Metanephros (tissue), 1 donor: Measurements from ENCODE around the gene CCT6B. TPM values are rescaled to one million over a fixed set of nuclear protein-coding genes. Genes with fewer than 3 reads are reported as not detected.

Experiments used
- total RNA-seq: library from RNA; depleted of rRNA; stranded (reverse); fragments of >200 nt; gene quantifications from one replicate; pipeline ENCODE4 v1.2.3, GENCODE V29; 2014

Gene CCT6B
- total RNA-seq, result 2.3 TPM

GRCh38 chr17:34961093-34961911, at the start of gene CCT6B, which contains the start of gene ZNF830:
Gene CCT6B (minus strand): TSS chr17:34961460. CDS start chr17:34961393, 67 bp downstream.
Gene ZNF830 (plus strand): TSS chr17:34961540. CDS start chr17:34961567, 27 bp downstream.

DNA sequence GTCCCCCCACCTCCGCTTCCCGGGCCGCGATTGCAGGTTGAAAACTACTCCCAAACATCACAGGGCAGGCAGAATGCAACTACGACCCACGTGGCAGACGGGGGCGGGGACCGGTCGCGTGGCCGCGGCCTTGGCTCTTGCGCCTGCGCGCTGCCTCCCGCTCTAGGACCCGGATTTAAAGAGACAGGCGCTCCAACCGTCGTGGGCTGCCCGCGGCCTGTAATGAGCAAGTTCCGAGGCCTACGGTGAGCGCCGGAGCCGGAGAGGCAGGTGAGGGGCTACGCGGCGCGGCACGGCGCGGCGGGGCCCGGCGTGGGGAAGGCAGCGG, 19.1 kb upstream of the CCT6B start, which contains the start of gene LIG3:
Gene LIG3 (plus strand): TSS at position 160 of the 328 bp plus-strand sequence. CDS start 2,494 bp downstream, outside the sequence.

Other genes with a start within 250 kb of the CCT6B start
- gene ZNF830, start 80 bp upstream of the CCT6B start, total RNA-seq, result 10.3 TPM
- gene LIG3, start 19.1 kb upstream of the CCT6B start, total RNA-seq, result 63.4 TPM
- gene RFFL, start 102.2 kb upstream of the CCT6B start, total RNA-seq, result 19.0 TPM
- 12.1 TPM for gene RAD51D, start 158.4 kb upstream of the CCT6B start, total RNA-seq
- gene FNDC8, start 160.2 kb upstream of the CCT6B start, total RNA-seq, result not detected
- 15.7 TPM for gene NLE1, start 180.8 kb upstream of the CCT6B start, total RNA-seq
- gene UNC45B, start 186.4 kb upstream of the CCT6B start, total RNA-seq, result 32.2 TPM
- not detected for gene SLC35G3, start 232.9 kb upstream of the CCT6B start, total RNA-seq